GM23338 (cell line): Measurements from ENCODE around the gene DIAPH1.

Experiments used
- CREB1 ChIP-seq: fragments of 250-450 bp; sonication (Bioruptor Pico); IDR thresholded peaks from 2 replicates; pipeline ENCODE4 v1.5.0; 2020; ENCODE audit warnings: low read depth, mild to moderate bottlenecking, moderate library complexity
- EZH2 ChIP-seq: fragments of 200-600 bp; sonication (generic); IDR thresholded peaks from one replicate; pipeline ENCODE4 v1.8.0; 2017; ENCODE audit warnings: antibody characterized with exemption, mild to moderate bottlenecking, low read depth; ENCODE audit not compliant: unreplicated experiment
- EZH2phosphoT487 ChIP-seq: fragments of 200-600 bp; sonication (generic); IDR thresholded peaks from one replicate; pipeline ENCODE4 v1.8.1; 2018; ENCODE audit warnings: antibody characterized with exemption; ENCODE audit not compliant: unreplicated experiment
- TF ChIP-seq, protein P1 (sequence below), 2 experiments: fragments of 200-600 bp in 1 of 2; sonication (generic) in 1 of 2; conservative IDR thresholded peaks; 2 replicates each; pipeline versions ENCODE4 v1.5.1 to v1.6.1; 2016 to 2017; ENCODE audit warnings: antibody characterized with exemption in 2 of 2, low read depth in 2 of 2, mild to moderate bottlenecking in 2 of 2, moderate library complexity in 1 of 2

DNA sequence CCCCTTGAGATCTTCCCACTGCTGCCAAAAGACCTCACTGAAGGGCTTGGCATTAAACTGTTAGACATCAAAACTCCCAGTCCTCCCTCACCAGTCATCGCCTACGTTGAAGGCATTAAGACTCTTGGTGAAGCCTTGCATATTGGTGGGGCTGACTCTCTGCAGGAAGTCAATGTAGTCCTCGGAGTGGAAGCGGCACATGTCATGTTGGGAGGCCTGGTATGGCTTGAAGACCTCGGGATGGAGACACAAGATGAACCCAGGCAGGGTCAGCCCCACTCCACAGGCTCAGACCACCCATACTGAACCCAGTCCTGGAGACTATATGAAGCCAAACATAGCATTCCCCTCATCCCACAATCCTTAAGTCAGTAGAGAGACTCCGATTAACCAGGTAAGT, 15.9 kb upstream of the DIAPH1 start:
- TF ChIP-seq, protein P1, sequence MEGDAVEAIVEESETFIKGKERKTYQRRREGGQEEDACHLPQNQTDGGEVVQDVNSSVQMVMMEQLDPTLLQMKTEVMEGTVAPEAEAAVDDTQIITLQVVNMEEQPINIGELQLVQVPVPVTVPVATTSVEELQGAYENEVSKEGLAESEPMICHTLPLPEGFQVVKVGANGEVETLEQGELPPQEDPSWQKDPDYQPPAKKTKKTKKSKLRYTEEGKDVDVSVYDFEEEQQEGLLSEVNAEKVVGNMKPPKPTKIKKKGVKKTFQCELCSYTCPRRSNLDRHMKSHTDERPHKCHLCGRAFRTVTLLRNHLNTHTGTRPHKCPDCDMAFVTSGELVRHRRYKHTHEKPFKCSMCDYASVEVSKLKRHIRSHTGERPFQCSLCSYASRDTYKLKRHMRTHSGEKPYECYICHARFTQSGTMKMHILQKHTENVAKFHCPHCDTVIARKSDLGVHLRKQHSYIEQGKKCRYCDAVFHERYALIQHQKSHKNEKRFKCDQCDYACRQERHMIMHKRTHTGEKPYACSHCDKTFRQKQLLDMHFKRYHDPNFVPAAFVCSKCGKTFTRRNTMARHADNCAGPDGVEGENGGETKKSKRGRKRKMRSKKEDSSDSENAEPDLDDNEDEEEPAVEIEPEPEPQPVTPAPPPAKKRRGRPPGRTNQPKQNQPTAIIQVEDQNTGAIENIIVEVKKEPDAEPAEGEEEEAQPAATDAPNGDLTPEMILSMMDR (conservative IDR thresholded peaks at IDR 0.05; ENCODE audit: low read depth in 2 of 2): no peak
- no peak for TF ChIP-seq CREB1
- TF ChIP-seq EZH2: no peak
- no peak for TF ChIP-seq EZH2phosphoT487
